RWPE2 (cell line): ENCODE results near the gene SERPINB8.

Source experiments
- ATAC-seq: fragments of 200-7000 bp; cut with Tn5 transposase; 3 replicates; pipeline ENCODE4 v1.9.1; 2021; ENCODE audit warnings: low read depth
- DNase-seq: peaks from one replicate; pipeline ENCODE4 v3.0.0-alpha.2; 2020; ENCODE audit warnings: low spot score
- H3K27ac ChIP-seq: fragments of 450-650 bp; 2 replicates; pipeline ENCODE4 v1.5.1; 2017; ENCODE audit warnings: mild to moderate bottlenecking; ENCODE audit not compliant: poor library complexity, severe bottlenecking
- H3K27me3 ChIP-seq: fragments of 250-450 bp; sonication (Bioruptor Pico); 2 replicates; pipeline ENCODE4 v1.5.1; 2021; ENCODE audit warnings: mild to moderate bottlenecking, moderate library complexity; ENCODE audit not compliant: insufficient read depth, poor library complexity, severe bottlenecking
- H3K36me3 ChIP-seq: fragments of 250-450 bp; sonication (Bioruptor Pico); 2 replicates; pipeline ENCODE4 v1.5.1; 2020; ENCODE audit warnings: low read depth, mild to moderate bottlenecking, moderate library complexity
- H3K4me1 ChIP-seq: fragments of 250-450 bp; sonication (Bioruptor Pico); 2 replicates; pipeline ENCODE4 v1.5.1; 2021; ENCODE audit warnings: mild to moderate bottlenecking, moderate library complexity; ENCODE audit not compliant: insufficient read depth, poor library complexity, severe bottlenecking
- H3K4me3 ChIP-seq: fragments of 250-450 bp; sonication (Bioruptor Pico); 2 replicates; pipeline ENCODE4 v1.5.1; 2021; ENCODE audit warnings: mild to moderate bottlenecking, moderate library complexity; ENCODE audit not compliant: severe bottlenecking
- H3K9me3 ChIP-seq: fragments of 250-450 bp; sonication (Bioruptor Pico); 2 replicates; pipeline ENCODE4 v1.5.1; 2021; ENCODE audit warnings: mild to moderate bottlenecking, moderate library complexity; ENCODE audit not compliant: severe bottlenecking
- CTCF ChIP-seq: fragments of 450-650 bp; IDR thresholded peaks from one replicate; pipeline ENCODE4 v1.5.1; 2017; ENCODE audit warnings: mild to moderate bottlenecking, moderate library complexity; ENCODE audit not compliant: poor library complexity, severe bottlenecking

Gene SERPINB8

GRCh38 chr18:63981719-63982118 lies 11.8 kb downstream of the SERPINB8 start:
- H3K27me3 ChIP-seq, result no peaks in the 10 kb centered on the region
- ATAC-seq, result no peak

GRCh38 chr18:63982361-63982760 lies 12.5 kb downstream of the SERPINB8 start:
- no peaks in the 10 kb centered on the region for H3K4me1 ChIP-seq
- no peaks in the 10 kb centered on the region for H3K9me3 ChIP-seq
- no peak for DNase-seq
- H3K36me3 ChIP-seq, result peaks cover 15% of the 10 kb centered on the region
- no peak for ATAC-seq
- TF ChIP-seq CTCF, result no peak
- H3K27ac ChIP-seq, result no peak overlapping the region
- no peak overlapping the region for H3K4me3 ChIP-seq
- no peaks in the 10 kb centered on the region for H3K27me3 ChIP-seq

More at GRCh38 chr18:63981719-63982118, 11.8 kb downstream of the SERPINB8 start:
- TF ChIP-seq CTCF, result no peak
- Histone ChIP-seq H3K4me1 (no peaks in the 10 kb centered on the region), H3K4me3 (no peak overlapping the region), H3K36me3 (peaks cover 15% of the 10 kb centered on the region; the same call in 1 of the 2 replicates), H3K9me3 (no peaks in the 10 kb centered on the region), H3K27ac (no peak overlapping the region)
- no peak for DNase-seq

- ATAC-seq (no peak), DNase-seq (no peak)
- Histone ChIP-seq H3K27ac (no peak overlapping the region), H3K36me3 (no peaks in the 10 kb centered on the region; the same call in none of the 2 replicates), H3K4me3 (no peak overlapping the region), H3K4me1 (no peaks in the 10 kb centered on the region), H3K9me3 (no peaks in the 10 kb centered on the region), H3K27me3 (no peaks in the 10 kb centered on the region)
- TF ChIP-seq CTCF, result no peak
Observed at GRCh38 chr18:63986885-63987284, 17.0 kb downstream of the SERPINB8 start.

GRCh38 chr18:63987743-63988142 lies 17.9 kb downstream of the SERPINB8 start:
- Histone ChIP-seq H3K4me3 (no peak overlapping the region), H3K36me3 (no peaks in the 10 kb centered on the region; the same call in none of the 2 replicates), H3K27ac (no peak overlapping the region), H3K4me1 (no peaks in the 10 kb centered on the region), H3K9me3 (no peaks in the 10 kb centered on the region), H3K27me3 (no peaks in the 10 kb centered on the region)
- ATAC-seq (no peak), DNase-seq (no peak)
- TF ChIP-seq CTCF, result no peak

GRCh38 chr18:63992751-63993150 lies 22.9 kb downstream of the SERPINB8 start:
- TF ChIP-seq CTCF, result no peak
- Histone ChIP-seq H3K27ac (no peak overlapping the region), H3K9me3 (peaks cover 2% of the 10 kb centered on the region), H3K4me3 (no peak overlapping the region), H3K27me3 (no peaks in the 10 kb centered on the region), H3K4me1 (peaks cover 4% of the 10 kb centered on the region), H3K36me3 (no peaks in the 10 kb centered on the region)
- ATAC-seq (no peak), DNase-seq (no peak)
